DMS 273 (cell line): ENCODE results near the gene REEP1.

Source experiments
- DNase-seq: peaks from one replicate; lab custom pipeline; 2025; ENCODE audit not compliant: unreplicated experiment; lab: John Stamatoyannopoulos, UW

The REEP1 gene

GRCh38 chr2:86308356-86308755 is 29.1 kb downstream of the REEP1 start:
- DNase-seq = no peak

- DNase-seq = no peak
Measured at GRCh38 chr2:86307431-86307830, 30.0 kb downstream of the REEP1 start.

- DNase-seq = no peak
Measured at GRCh38 chr2:86305915-86306254, 31.5 kb downstream of the REEP1 start.

- DNase-seq = peak; percentile 67
Measured at GRCh38 chr2:86305195-86305914, 32.1 kb downstream of the REEP1 start.

- no peak for DNase-seq
Measured at GRCh38 chr2:86304416-86304815, 33.0 kb downstream of the REEP1 start.

GRCh38 chr2:86302320-86302719 is 35.1 kb downstream of the REEP1 start:
- peak; percentile 59 for DNase-seq

GRCh38 chr2:86301711-86302202 is 35.7 kb downstream of the REEP1 start:
- peak; percentile 38 for DNase-seq

GRCh38 chr2:86301009-86301408 is 36.4 kb downstream of the REEP1 start:
- DNase-seq = no peak

GRCh38 chr2:86300496-86300895 is 36.9 kb downstream of the REEP1 start:
- no peak for DNase-seq

GRCh38 chr2:86298411-86299390 is 38.7 kb downstream of the REEP1 start:
- DNase-seq = peak; percentile 14

GRCh38 chr2:86297382-86298147 is 39.9 kb downstream of the REEP1 start:
- peak; percentile 34 for DNase-seq

GRCh38 chr2:86296947-86297346 is 40.5 kb downstream of the REEP1 start:
- no peak for DNase-seq

GRCh38 chr2:86295066-86295465 is 42.4 kb downstream of the REEP1 start:
- DNase-seq = no peak

- peak; percentile 27 for DNase-seq
Measured at GRCh38 chr2:86293612-86294011, 43.8 kb downstream of the REEP1 start.

- DNase-seq = no peak
Measured at GRCh38 chr2:86292571-86293515, 44.6 kb downstream of the REEP1 start.

GRCh38 chr2:86291328-86291662 is 46.1 kb downstream of the REEP1 start:
- DNase-seq = no peak

GRCh38 chr2:86290596-86291327 is 46.7 kb downstream of the REEP1 start:
- no peak for DNase-seq

- DNase-seq = no peak
Measured at GRCh38 chr2:86286516-86286915, 50.9 kb downstream of the REEP1 start.

GRCh38 chr2:86285981-86286380 is 51.4 kb downstream of the REEP1 start:
- no peak for DNase-seq

GRCh38 chr2:86285571-86285970 is 51.9 kb downstream of the REEP1 start:
- DNase-seq = no peak
